HCT116 (cell line): Measurements from ENCODE around the gene RASGRF1. TPM values are rescaled to one million over a fixed set of nuclear protein-coding genes. Genes with fewer than 3 reads are reported as not detected.

Experiments
- ATAC-seq: fragments of 200-7000 bp; cut with Tn5 transposase; 2 replicates; pipeline ENCODE4 v1.9.1; 2020; ENCODE audit warnings: mild to moderate bottlenecking, moderate library complexity
- BruUV-seq: library from RNA; stranded (reverse); fragments of 400-500 nt; replicated peaks from 2 replicates; lab custom pipeline; 2021; lab: Mats Ljungman, UMichigan
- CTCF ChIA-PET: fragments of 300-600 bp; sonication (Branson Sonifier 250); formaldehyde crosslinking; loops from one replicate; lab custom pipeline; 2021; ENCODE audit warnings: antibody characterized with exemption; lab: Charles Lee
- POLR2A ChIA-PET: fragments of 300-600, 350-600 bp; sonication (Branson Sonifier 250); formaldehyde crosslinking; loops from one replicate; lab custom pipeline; 2021; ENCODE audit warnings: antibody characterized with exemption; lab: Charles Lee
- RAD21 ChIA-PET, 2 experiments: fragments of 300-600 bp; sonication (Branson Sonifier 250); formaldehyde crosslinking; loops; one replicate each; lab custom pipeline; 2023; ENCODE audit warnings: low total read pairs in 2 of 2; ENCODE audit not compliant: uncharacterized antibody in 2 of 2, unreplicated experiment in 2 of 2, low non-redundant PET in 1 of 2; lab: Charles Lee
- DNase-seq: peaks from one replicate; pipeline ENCODE4 v3.0.0-alpha.2; 2010; ENCODE audit warnings: low read depth, low spot score
- H2AFZ ChIP-seq: fragments of 200-600 bp; shearing (Covaris generic), sonication (generic); 2 replicates; pipeline ENCODE4 v1.6.1; 2017; ENCODE audit warnings: low read depth, mixed run types, mixed read lengths, antibody characterized with exemption, low read length; ENCODE audit not compliant: poor library complexity, severe bottlenecking
- H3K27ac ChIP-seq: 2 replicates; pipeline ENCODE4 v1.5.1; 2012; ENCODE audit warnings: low read depth, low read length
- H3K27me3 ChIP-seq: fragments of 200-600 bp; sonication (generic); 2 replicates; pipeline ENCODE4 v1.6.1; 2016; ENCODE audit warnings: mixed run types, low read length, mixed read lengths; ENCODE audit not compliant: insufficient read depth
- H3K36me3 ChIP-seq, 2 experiments: fragments of 200-500 bp in 1 of 2; fragments of 200-600 bp in 1 of 2; sonication (Bioruptor generic) in 1 of 2; sonication (generic) in 1 of 2; 2 replicates each; pipeline versions ENCODE4 v1.5.1 to v1.6.1; 2014 to 2016; ENCODE audit warnings: low read length in 2 of 2, inconsistent platforms in 1 of 2, mixed read lengths in 1 of 2, mixed run types in 1 of 2; ENCODE audit not compliant: insufficient read depth in 2 of 2, control insufficient read depth in 1 of 2
- H3K4me1 ChIP-seq, 2 experiments: fragments of 200-600 bp in 1 of 2; sonication (generic) in 1 of 2; 2 replicates each; pipeline versions ENCODE4 v1.5.1 to v1.6.1; 2012 to 2017; ENCODE audit warnings: low read length in 2 of 2, inconsistent platforms in 1 of 2, mild to moderate bottlenecking in 1 of 2, mixed read lengths in 1 of 2, mixed run types in 1 of 2, moderate library complexity in 1 of 2; ENCODE audit not compliant: insufficient read depth in 2 of 2, control insufficient read depth in 1 of 2
- H3K4me2 ChIP-seq: fragments of 200-600 bp; sonication (generic); 2 replicates; pipeline ENCODE4 v1.6.1; 2017; ENCODE audit warnings: mixed run types, low read length, mixed read lengths
- H3K4me3 ChIP-seq, 2 experiments: fragments of 200-600 bp in 1 of 2; sonication (generic) in 1 of 2; replicated peaks in 1 of 2; 2 replicates each; pipeline ENCODE4 v1.5.1; 2011 to 2016; ENCODE audit warnings: low read length in 2 of 2, control low read depth in 1 of 2, low read depth in 1 of 2, mild to moderate bottlenecking in 1 of 2, mixed read lengths in 1 of 2, mixed run types in 1 of 2
- H3K79me2 ChIP-seq: fragments of 200-600 bp; sonication (generic); 2 replicates; pipeline ENCODE4 v1.6.1; 2017; ENCODE audit warnings: mild to moderate bottlenecking, mixed run types, low read length, moderate library complexity, mixed read lengths; ENCODE audit not compliant: insufficient read depth
- H3K9ac ChIP-seq: fragments of 200-600 bp; sonication (generic); 2 replicates; pipeline ENCODE4 v1.6.1; 2016; ENCODE audit warnings: low read length, mixed read lengths
- H3K9me2 ChIP-seq: fragments of 200-600 bp; sonication (generic), shearing (Covaris generic); 2 replicates; pipeline ENCODE4 v1.6.1; 2017; ENCODE audit warnings: mixed run types, mild to moderate bottlenecking, moderate library complexity; ENCODE audit not compliant: insufficient read depth
- H3K9me3 ChIP-seq, 2 experiments: fragments of 200-500 bp in 1 of 2; fragments of 200-600 bp in 1 of 2; sonication (Bioruptor generic) in 1 of 2; sonication (generic) in 1 of 2; 2 replicates each; pipeline ENCODE4 v1.6.1; 2014 to 2017; ENCODE audit warnings: low read length in 2 of 2, mixed read lengths in 2 of 2, inconsistent platforms in 1 of 2, low read depth in 1 of 2, mild to moderate bottlenecking in 1 of 2, mixed run types in 1 of 2, moderate library complexity in 1 of 2; ENCODE audit not compliant: control insufficient read depth in 1 of 2, insufficient read depth in 1 of 2
- H4K20me1 ChIP-seq: fragments of 200-600 bp; sonication (generic), shearing (Covaris generic); 2 replicates; pipeline ENCODE4 v1.6.1; 2017; ENCODE audit warnings: mixed run types, mild to moderate bottlenecking, moderate library complexity; ENCODE audit not compliant: insufficient read depth
- CEBPB ChIP-seq: IDR thresholded peaks from 2 replicates; pipeline ENCODE4 v1.6.1; 2012; ENCODE audit warnings: low read depth
- ELF1 ChIP-seq: IDR thresholded peaks from 2 replicates; pipeline ENCODE4 v1.6.1; 2012; ENCODE audit warnings: low read depth, borderline replicate concordance
- EZH2 ChIP-seq: fragments of 200-600 bp; sonication (generic); IDR thresholded peaks from 2 replicates; pipeline ENCODE4 v1.6.1; 2017; ENCODE audit warnings: antibody characterized with exemption, mixed run types
- EZH2phosphoT487 ChIP-seq: fragments of 200-600 bp; IDR thresholded peaks from 2 replicates; pipeline ENCODE4 v1.6.1; 2018; ENCODE audit warnings: antibody characterized with exemption, borderline replicate concordance
- POLR2AphosphoS5 ChIP-seq: IDR thresholded peaks from 2 replicates; pipeline ENCODE4 v1.6.1; 2011; ENCODE audit warnings: mild to moderate bottlenecking, low read depth, low read length, moderate library complexity
- RAD21 ChIP-seq: IDR thresholded peaks from 2 replicates; pipeline ENCODE4 v1.6.1; 2012; ENCODE audit warnings: low read depth, mild to moderate bottlenecking
- SRF ChIP-seq: IDR thresholded peaks from 2 replicates; pipeline ENCODE4 v1.6.1; 2012; ENCODE audit warnings: low read depth
- YY1 ChIP-seq: IDR thresholded peaks from 2 replicates; pipeline ENCODE4 v1.6.1; 2011; ENCODE audit warnings: low read length, low read depth, moderate library complexity, mild to moderate bottlenecking; ENCODE audit not compliant: insufficient replicate concordance; ENCODE audit errors: extremely low read depth
- ZBTB33 ChIP-seq: IDR thresholded peaks from 2 replicates; pipeline ENCODE4 v1.6.1; 2011; ENCODE audit warnings: mild to moderate bottlenecking, low read length, moderate library complexity; ENCODE audit not compliant: insufficient replicate concordance; ENCODE audit errors: extremely low read depth
- intact Hi-C: fragments of 100-400 bp; cut with micrococcal nuclease; formaldehyde crosslinking; loops from 2 replicates; pipeline ENCODE4 v1.10.0; 2022
- total RNA-seq: library from RNA; stranded (reverse); gene quantifications from one replicate; pipeline ENCODE4 v1.2.1, GENCODE V29; 2021; ENCODE audit not compliant: unreplicated experiment

The RASGRF1 gene
- total RNA-seq, 1 experiment from 2014 or later: 2.4 TPM

GRCh38 chr15:78999636-79000035, 90.9 kb downstream of the RASGRF1 start:
- Histone ChIP-seq H3K36me3 (no peaks in the 10 kb centered on the region), H3K4me3 (no peak overlapping the region), H3K4me1 (peaks cover 24 to 47% of the 10 kb centered on the region in 2 experiments), H3K9me2 (no peaks in the 10 kb centered on the region)
- no peak for DNase-seq
- TF ChIP-seq SRF (no peak), YY1 (no peak), CEBPB (no peak)
- TF ChIP-seq, all 23 proteins: peak for 0
- ChIA-PET RAD21 (no interaction called here), CTCF (no interaction called here), POLR2A (interaction anchor here (0.6 to 1.3 kb wide), 2 partner anchors 11 to 127 kb away, joined by 3 to 6 read pairs; partner anchors contain the start of gene MORF4L1)
- H3K79me2 ChIP-seq: no peaks in the 10 kb centered on the region
- no peaks in the 10 kb centered on the region for H3K9me3 ChIP-seq
- no peaks in the 10 kb centered on the region for H3K27me3 ChIP-seq
- no peak overlapping the region for H3K4me2 ChIP-seq
- H2AFZ ChIP-seq: no peak overlapping the region
- ATAC-seq: no peak
- H3K27ac ChIP-seq: no peak overlapping the region
- intact Hi-C loops: loop anchor here (10.0 kb wide), 1 partner anchor 245 kb away; no protein-coding TSS in a partner anchor
- BruUV-seq: no TSS peak
- H4K20me1 ChIP-seq: no peaks in the 10 kb centered on the region
- no peak overlapping the region for H3K9ac ChIP-seq

- no TSS peak for BruUV-seq
- Histone ChIP-seq H3K9me3 (no peaks in the 10 kb centered on the region), H3K27ac (no peak overlapping the region)
- intact Hi-C loops: no loop called here
- ATAC-seq (no peak), DNase-seq (no peak)
- TF ChIP-seq EZH2phosphoT487: no peak
- TF ChIP-seq RAD21: no peak
- TF ChIP-seq EZH2: no peak
- no peak for TF ChIP-seq ELF1
- no peak for TF ChIP-seq ZBTB33
- no peak for TF ChIP-seq CEBPB
- TF ChIP-seq POLR2AphosphoS5: no peak
- TF ChIP-seq, all 23 proteins: peak for 0
- no peaks in the 10 kb centered on the region for H3K79me2 ChIP-seq
- no peak overlapping the region for H3K4me2 ChIP-seq
- no peaks in the 10 kb centered on the region for H3K27me3 ChIP-seq
- H3K4me3 ChIP-seq: no peak overlapping the region
- no peaks in the 10 kb centered on the region for H3K36me3 ChIP-seq
- RAD21 ChIA-PET: no interaction called here
- peaks cover 12 to 35% of the 10 kb centered on the region in 2 experiments for H3K4me1 ChIP-seq
- no peak overlapping the region for H2AFZ ChIP-seq
- POLR2A ChIA-PET: interaction anchor here (1.4 kb wide), 1 partner anchor 10 kb away, joined by 6 read pairs; no protein-coding TSS in a partner anchor
- CTCF ChIA-PET: interaction anchor here (0.9 to 2.3 kb wide), 2 partner anchors 9 to 186 kb away, joined by 3 to 11 read pairs; no protein-coding TSS in a partner anchor
- H4K20me1 ChIP-seq: no peaks in the 10 kb centered on the region
- H3K9ac ChIP-seq: no peak overlapping the region
- no peaks in the 10 kb centered on the region for H3K9me2 ChIP-seq
Observed at GRCh38 chr15:78998526-78998925, 92.1 kb downstream of the RASGRF1 start.
